HG03558 (cell line): Measurements from ENCODE around the gene GUCA2B.

Experiments used
- ATAC-seq: cut with Tn5 transposase; IDR thresholded peaks from one replicate; pipeline ENCODE4 v1.9.1; 2021; ENCODE audit warnings: moderate number of reproducible peaks; ENCODE audit not compliant: unreplicated experiment; ENCODE audit errors: extremely low read depth

GUCA2B gene

DNA sequence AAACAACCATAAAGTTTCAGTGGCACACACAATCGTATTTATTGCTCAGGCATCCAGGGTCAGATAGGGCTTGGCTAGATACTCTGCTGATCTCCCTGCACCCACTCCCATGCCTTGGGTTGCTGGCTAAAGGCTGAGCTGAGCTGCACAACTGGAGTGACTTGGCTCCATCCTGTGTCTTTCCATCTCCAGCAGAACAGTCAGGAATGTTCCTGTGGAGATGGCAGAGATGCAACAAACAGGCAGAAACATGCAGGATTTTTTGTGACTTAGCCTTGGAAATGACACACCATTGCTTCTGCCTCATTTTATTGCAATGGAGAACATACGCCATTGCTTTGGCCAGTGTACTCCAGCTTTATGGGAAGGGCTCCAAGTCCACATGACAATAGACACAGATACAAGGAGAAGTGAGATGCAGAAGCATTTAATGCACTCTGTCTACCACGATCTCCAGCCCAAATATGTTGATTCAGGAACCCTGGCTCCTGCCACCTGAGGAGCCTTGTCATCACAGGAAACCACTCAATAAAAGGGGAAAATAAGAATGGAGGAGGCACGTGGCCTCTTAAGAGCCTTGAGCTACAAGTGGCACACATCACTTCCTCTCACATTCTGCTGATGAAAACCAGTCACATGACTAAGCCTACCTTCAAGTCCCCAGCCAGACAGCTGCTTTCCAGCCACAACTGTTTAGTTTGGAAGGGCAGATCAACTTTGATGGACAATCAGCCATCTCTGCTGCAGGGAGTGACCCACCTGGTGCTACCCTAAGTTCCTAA lies 10.1 kb upstream of the GUCA2B start:
- ATAC-seq: no peak

DNA sequence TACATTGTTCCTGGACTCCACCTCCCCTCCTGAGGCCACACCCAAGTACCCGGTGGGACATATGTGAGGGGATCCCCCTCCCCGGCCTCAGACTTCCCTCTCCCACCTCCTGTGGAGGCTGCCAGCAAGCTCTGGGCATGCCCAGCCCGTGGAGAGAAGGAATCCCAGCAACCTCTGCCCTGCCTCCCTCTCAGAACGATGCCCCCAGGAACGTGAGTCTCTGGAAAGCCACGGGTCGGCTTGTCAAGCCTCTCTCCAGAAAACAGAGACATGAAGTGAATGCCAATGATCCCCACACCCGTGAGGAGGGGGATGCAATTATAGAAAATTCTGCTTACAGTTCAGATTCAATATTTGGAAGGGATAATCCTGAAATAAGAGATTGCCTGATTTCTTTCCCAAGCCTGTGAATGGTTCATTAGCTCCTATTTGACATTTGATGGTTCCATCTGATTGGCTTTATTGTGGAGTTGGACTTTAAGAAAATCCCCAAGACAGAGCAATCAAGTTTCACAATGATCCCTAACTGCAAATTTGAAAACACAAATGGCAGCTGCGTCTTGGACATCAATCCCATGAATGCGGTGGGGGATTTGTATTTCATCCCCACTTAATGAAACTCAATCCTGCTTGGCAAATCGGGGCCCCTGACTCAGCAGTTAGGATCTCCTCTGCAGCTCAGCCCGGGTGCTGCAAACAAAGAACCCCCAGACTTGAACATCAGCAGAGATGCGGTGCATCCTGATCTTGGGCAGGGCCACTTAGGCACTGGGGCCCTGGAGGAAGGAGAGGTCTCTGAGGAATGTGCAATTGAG lies 9.1 kb upstream of the GUCA2B start:
- no peak for ATAC-seq

GRCh38 chr1:42144711-42145388 lies 8.4 kb upstream of the GUCA2B start:
- no peak for ATAC-seq

DNA sequence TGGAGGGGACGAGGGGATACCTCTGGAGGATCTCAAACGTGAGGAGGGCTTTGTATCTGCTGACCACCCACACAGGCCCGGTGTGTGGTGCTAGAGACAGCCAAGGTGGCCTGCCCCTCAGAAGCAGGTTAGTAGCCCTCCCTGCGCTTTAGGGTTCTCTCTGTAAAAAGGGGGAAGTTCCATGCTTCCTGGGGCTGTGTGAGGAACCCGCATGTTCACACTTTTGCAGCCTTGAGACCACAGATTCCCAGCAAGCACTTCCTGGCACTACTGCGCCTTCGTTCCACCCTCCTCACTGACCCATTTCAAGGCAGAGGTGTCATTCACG lies 7.9 kb upstream of the GUCA2B start:
- no peak for ATAC-seq

DNA sequence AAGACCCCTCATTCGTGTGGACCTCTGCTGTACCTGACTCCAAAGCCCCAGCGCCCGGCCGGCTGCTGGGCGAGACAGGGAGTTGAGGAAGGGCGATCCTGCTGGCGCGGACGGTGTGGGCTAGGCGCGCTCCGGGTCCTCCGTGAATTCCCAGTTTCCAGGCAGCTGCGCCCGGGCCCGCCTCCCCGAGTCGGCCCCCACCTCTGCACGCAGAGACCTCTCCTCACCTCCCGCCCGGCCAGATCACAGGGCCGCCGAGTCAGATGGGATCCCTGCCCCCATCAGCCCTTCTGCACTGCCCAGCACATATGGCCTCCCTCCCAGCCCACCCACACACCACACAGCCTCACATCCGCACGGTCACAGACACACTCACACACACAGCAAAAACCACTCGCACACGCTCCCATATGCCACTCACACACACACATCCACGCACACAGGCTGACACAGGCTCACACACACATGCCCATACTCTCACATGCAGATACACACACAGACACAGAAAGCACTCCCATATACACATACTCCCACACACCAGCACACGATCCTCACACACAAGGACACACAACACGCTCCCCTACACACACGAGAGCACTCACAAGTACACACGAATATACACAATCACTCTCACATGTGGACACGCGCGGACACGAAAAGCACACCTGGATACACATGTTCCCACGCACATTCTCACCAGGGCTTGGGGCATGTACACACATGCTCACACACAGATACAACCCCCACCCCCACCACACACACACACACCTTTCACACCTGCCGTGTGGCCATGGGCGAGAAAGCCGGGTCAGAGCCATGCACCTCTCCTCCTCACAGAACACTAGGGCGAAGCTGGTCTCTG lies 7.2 kb upstream of the GUCA2B start:
- ATAC-seq: no peak

DNA sequence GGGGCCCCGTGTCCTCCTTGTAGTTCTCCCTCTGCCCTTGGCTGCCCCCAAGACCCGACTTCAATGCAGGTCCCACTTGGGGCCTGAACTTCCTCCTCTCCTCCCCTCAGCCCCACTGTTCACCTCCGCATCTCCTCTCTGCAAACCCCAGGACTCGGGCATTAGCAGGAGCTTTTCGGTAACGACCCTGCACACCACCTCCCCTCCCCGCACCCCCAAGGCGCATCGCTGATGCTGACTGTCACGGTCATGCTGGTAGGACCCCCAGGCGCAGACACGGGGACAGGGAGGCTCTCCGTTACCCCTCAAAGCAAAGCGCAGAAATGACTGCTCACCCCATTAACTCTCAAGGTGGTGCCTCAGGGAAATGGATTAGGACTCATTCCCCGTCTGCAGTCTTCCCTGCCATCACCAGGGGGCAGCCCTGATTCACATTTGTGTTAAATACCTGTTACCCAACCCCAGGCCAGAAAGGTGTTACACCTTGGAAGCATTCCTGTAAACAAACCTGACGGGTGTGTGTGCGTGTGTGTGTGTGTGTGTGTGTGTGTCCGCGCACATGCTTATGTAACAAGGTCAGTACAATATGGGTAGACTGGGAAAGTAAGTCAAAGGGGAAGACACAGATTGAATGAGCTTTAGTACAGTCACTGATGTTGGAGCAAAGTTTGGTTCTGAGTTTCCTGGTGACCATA lies 6.4 kb upstream of the GUCA2B start:
- no peak for ATAC-seq

DNA sequence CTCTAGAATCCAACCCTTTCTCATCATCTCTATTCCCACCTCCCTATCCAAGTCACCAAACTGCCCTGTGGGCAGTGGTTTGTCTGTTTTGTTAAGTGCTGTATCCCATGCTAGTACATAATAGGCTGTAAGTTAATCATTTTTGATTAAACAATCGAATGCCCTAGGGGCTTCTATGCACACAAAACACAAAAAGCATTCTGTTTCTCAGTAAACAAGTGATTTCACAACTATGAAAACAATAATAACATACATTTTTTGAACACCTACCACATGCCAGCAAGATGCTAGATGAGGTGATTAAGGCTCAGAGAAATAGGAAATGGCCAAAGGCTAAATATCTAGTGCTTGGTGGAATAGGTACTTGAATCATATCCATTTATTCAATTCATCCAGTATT lies 5.0 kb upstream of the GUCA2B start:
- no peak for ATAC-seq

DNA sequence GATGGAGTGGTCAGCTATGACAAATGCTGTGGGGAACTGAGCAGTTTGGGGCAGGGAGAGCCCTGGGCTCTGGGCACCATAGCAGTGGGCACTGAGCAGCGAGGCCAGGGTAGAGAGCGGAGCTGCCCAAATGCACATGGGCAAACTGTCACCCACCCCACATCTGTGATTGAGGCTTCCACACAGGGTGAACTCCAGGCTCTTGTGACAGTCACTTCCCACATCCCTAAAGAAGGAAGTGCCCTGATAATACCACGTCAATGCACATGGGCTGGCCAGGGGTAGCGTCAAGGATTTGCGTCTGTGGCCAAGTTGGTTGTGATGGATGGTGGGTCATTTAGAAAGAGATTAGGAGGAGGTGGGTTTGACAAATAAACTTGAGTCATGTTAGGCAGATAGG lies 2.6 kb upstream of the GUCA2B start:
- no peak for ATAC-seq

DNA sequence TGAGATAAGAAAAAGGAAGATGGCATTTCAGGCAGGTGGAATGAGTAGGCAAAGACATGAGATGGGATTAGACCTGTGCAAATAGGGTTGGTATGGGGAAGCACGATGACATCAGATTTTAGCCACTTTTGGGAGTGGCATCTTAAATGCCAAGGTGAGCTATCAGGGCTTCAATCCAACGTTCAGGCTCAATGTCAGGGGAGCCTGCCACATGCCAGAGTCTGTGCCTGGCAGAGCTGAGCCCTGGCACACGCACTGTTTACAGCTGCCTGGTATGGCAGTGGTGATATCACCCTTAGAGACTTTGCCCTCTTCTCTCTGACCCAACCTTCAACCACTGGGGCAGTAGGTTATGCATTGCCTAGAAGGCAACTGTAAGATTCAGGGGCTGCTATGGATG lies 1.1 kb upstream of the GUCA2B start:
- no peak for ATAC-seq

GRCh38 chr1:42153624-42154023 lies 414 bp downstream of the GUCA2B start:
- ATAC-seq: no peak

- no peak for ATAC-seq
Observed at GRCh38 chr1:42154685-42155084, 1.5 kb downstream of the GUCA2B start.

DNA sequence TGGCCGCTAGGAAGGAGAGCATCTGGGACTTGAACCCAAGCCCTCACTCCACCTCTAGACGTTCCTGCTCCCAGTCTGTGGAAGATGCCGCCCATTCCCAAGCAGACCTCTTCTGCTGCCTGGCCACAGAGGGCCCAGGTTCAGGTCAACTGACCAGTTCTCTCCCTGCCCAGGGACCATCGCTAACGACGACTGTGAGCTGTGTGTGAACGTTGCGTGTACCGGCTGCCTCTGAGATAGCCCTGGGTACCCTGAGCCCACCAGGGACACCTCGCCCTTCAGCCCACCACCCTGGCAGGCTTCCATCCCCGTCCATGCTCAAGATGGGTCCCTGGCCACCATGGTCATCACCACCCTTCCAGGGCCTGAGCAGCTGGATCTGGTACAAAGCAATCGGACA lies 2.2 kb downstream of the GUCA2B start:
- ATAC-seq: no peak

DNA sequence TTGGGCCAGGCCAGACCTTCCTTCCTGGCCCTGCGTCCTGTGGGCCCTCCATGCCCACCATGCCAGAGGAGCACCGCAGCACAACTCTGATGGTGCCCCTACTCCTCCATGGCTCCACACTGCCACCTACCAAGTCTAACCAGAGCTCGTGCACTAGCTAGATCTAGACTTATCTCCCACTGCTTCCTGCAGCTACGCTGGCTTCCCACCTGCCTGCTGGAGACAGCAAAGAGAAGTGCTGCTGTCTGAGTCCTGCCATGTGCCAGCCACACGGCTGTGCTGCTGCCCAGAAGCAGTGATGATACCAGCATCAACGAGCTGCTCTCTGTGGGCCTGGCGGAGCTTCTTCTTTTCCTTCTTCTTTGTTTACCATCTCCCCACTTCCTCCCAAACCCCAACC lies 4.5 kb downstream of the GUCA2B start:
- no peak for ATAC-seq

- no peak for ATAC-seq
Observed at GRCh38 chr1:42158189-42158588, 5.0 kb downstream of the GUCA2B start.

- no peak for ATAC-seq
Observed at GRCh38 chr1:42162181-42162580, 9.0 kb downstream of the GUCA2B start.

DNA sequence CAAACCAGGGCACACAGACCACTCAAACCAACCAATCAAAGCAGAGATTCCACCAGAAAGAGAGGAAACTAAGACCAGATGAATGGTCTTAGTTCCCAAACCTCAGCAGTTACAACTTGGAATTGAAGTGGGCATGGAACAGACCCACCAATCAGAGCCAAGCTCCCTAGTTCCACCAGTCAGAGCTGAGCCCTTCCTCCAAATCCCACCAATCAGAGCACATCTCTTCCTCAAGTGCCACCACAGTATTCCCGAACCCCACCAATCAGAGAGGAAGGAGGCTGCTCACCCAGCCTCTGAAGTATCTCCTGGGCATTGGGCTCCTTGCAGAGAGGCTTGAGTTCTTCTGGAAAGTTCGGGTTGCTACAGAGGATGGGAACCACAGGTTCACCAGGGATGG lies 9.9 kb downstream of the GUCA2B start:
- ATAC-seq: no peak

- no peak for ATAC-seq
Observed at GRCh38 chr1:42163536-42164503, 10.6 kb downstream of the GUCA2B start.

GRCh38 chr1:42164551-42165420 lies 11.6 kb downstream of the GUCA2B start, which contains the start of gene GUCA2A:
TSS of gene GUCA2A (minus strand) at chr1:42164745. CDS start at chr1:42164712, 33 bp downstream.
- no peak for ATAC-seq
